Subcutaneous abdominal adipose tissue (tissue), 5 donors: ENCODE data around the gene MT3.
A peak's percentile ranks its signal among the peaks of the same experiment; 100 is the strongest.

ENCODE experiments used
- H3K27ac ChIP-seq: one replicate; pipeline ENCODE4 v1.7.0; 2013; ENCODE audit warnings: low read depth, mild to moderate bottlenecking, inconsistent platforms, low read length, moderate library complexity
- H3K27me3 ChIP-seq, 5 donors: one replicate each; pipeline ENCODE4 v1.7.0; 2013; ENCODE audit warnings: low read length in 5 of 5, inconsistent platforms in 1 of 5; ENCODE audit not compliant: control insufficient read depth in 5 of 5, insufficient read depth in 4 of 5
- H3K36me3 ChIP-seq, 5 donors: one replicate each; pipeline ENCODE4 v1.7.0; 2013; ENCODE audit warnings: low read length in 5 of 5; ENCODE audit not compliant: control insufficient read depth in 5 of 5, insufficient read depth in 5 of 5
- H3K4me1 ChIP-seq, 5 donors: one replicate each; pipeline ENCODE4 v1.7.0; 2013; ENCODE audit warnings: low read length in 5 of 5, mild to moderate bottlenecking in 3 of 5, moderate library complexity in 1 of 5; ENCODE audit not compliant: control insufficient read depth in 5 of 5, insufficient read depth in 5 of 5
- H3K4me3 ChIP-seq, 5 donors: one replicate each; pipeline ENCODE4 v1.7.0; 2013; ENCODE audit warnings: low read length in 5 of 5, low read depth in 1 of 5
- H3K9ac ChIP-seq, 5 donors: one replicate each; pipeline ENCODE4 v1.7.0; 2013; ENCODE audit warnings: low read length in 5 of 5, mild to moderate bottlenecking in 4 of 5, moderate library complexity in 3 of 5
- H3K9me3 ChIP-seq, 5 donors: one replicate each; pipeline ENCODE4 v1.7.0; 2013; ENCODE audit warnings: low read length in 5 of 5; ENCODE audit not compliant: control insufficient read depth in 5 of 5
- donor health status: healthy.
- donor health status: healthy.
- donor health status: healthy.
- donor health status: healthy.
- donor health status: healthy.

Gene MT3

DNA sequence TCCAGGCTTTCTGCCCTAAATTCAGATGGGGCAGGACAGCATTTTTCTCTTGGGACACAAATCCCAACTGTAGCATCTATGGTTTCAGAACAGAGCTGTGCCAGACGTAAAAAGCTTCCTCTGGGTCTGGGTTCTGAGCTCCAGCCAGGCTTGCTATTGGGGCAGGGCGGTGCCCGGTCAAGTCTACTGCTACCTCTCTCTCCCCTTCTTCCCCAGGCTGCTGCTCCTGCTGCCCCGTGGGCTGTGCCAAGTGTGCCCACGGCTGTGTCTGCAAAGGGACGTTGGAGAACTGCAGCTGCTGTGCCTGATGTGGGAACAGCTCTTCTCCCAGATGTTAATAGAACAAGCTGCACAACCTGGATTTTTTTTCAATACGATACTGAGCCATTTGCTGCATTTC lies 44.2 kb downstream of the MT3 start:
- Histone ChIP-seq H3K27ac (no peak overlapping the region), H3K9ac (no peak overlapping the region), H3K4me1 (peaks cover 3 to 47% (median 27%) of the 10 kb centered on the region in 5 donors), H3K4me3 (peak overlapping the region; percentile 27 to 85 (median 62)), H3K9me3 (no peaks in the 10 kb centered on the region), H3K36me3 (no peaks in the 10 kb centered on the region), H3K27me3 (peaks cover 0 to 10% (median 2%) of the 10 kb centered on the region in 5 donors)

DNA sequence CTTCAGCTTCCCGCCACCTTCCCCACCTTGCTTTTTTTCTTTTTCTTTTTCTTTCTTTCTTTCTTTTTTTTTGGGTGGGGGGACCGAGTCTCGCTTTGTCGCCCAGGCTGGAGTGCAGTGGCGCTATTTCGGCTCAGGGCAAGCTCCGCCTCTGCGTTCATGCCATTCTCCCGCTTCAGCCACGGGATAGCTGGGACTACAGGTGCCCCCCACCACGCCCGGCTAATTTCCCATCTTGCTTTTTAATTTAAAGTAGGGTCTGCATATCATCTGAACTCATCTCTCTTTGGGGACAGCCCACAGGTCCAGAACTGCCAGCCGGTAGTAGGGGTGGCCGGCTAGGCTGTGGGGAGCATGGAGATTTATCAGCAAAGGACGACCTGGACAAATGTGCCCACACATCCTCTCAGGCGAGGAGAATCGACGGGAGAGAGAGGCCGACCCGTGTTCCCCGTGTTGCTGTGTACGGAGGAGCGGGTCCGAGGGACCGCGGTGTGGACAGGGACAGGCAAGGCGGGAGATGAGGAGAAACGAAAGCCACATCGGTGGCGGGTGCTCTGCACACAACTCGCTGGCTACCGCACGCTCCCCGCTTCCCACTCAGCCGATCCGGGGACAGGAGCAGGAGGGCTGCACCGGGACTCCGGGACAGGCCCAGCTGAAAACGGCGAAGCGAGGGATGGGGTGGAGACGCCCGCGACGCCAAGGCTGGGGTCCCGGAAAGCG lies 45.5 kb downstream of the MT3 start:
- no peak overlapping the region for H3K27ac ChIP-seq
- H3K4me3 ChIP-seq = peak overlapping the region in 1 of 5 donors; percentile 26
- peaks cover 0 to 10% (median 2%) of the 10 kb centered on the region in 5 donors for H3K27me3 ChIP-seq
- H3K9me3 ChIP-seq = no peaks in the 10 kb centered on the region
- peaks cover 4 to 53% (median 37%) of the 10 kb centered on the region in 5 donors for H3K4me1 ChIP-seq
- H3K36me3 ChIP-seq = no peaks in the 10 kb centered on the region
- H3K9ac ChIP-seq = no peak overlapping the region

DNA sequence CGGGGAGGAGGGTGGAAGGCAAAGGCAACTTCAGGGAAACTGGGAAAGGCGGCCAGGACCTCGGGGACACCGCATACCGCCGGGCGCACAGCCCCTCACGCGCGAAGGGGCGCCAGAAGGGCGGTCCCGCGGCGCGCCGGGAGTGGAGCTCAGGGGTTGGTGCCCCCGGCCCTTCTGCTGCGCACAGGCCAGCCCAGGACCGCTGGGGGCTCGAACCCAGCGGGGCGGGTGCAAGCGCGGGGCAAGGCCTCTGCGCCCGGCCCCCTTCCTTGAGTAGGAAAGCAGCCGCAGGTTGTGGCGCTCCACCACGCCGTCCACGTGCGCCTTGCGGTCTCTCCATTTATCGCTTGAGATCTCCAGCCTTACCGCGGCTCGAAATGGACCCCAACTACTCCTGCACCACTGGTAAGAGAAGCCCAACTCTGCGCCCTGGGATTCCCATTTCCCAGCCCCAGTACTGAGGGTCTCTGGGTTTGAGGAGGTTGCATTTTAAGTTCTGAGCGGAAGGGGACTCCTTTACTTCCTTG lies 46.2 kb downstream of the MT3 start:
- H3K4me1 ChIP-seq = peaks cover 4 to 54% (median 37%) of the 10 kb centered on the region in 5 donors
- H3K9me3 ChIP-seq = no peaks in the 10 kb centered on the region
- no peak overlapping the region for H3K27ac ChIP-seq
- no peak overlapping the region for H3K9ac ChIP-seq
- H3K27me3 ChIP-seq = peaks cover 0 to 10% (median 2%) of the 10 kb centered on the region in 5 donors
- no peak overlapping the region for H3K4me3 ChIP-seq
- H3K36me3 ChIP-seq = no peaks in the 10 kb centered on the region

- Histone ChIP-seq H3K4me3 (no peak overlapping the region), H3K36me3 (no peaks in the 10 kb centered on the region), H3K9me3 (no peaks in the 10 kb centered on the region), H3K27me3 (peaks cover 0 to 10% (median 2%) of the 10 kb centered on the region in 5 donors), H3K27ac (no peak overlapping the region), H3K9ac (no peak overlapping the region), H3K4me1 (peaks cover 4 to 48% (median 32%) of the 10 kb centered on the region in 5 donors)
Measured at GRCh38 chr16:56636616-56637413, 47.5 kb downstream of the MT3 start.

GRCh38 chr16:56637814-56638750 lies 48.8 kb downstream of the MT3 start, which contains the start of gene MT1A:
MT1A (plus strand) TSS chr16:56638666; CDS start chr16:56638739, 73 bp downstream.
- Histone ChIP-seq H3K27ac (peak within 1 kb of the TSS; percentile 44), H3K4me1 (peaks cover 2 to 43% (median 29%) of the 10 kb centered on the region in 5 donors), H3K9ac (peak within 1 kb of the TSS in 4 of 5 donors; percentile 9 to 66 (median 42)), H3K4me3 (peak within 1 kb of the TSS; percentile 33 to 75 (median 70)), H3K9me3 (no peaks in the 10 kb centered on the region), H3K36me3 (no peaks in the 10 kb centered on the region), H3K27me3 (peaks cover 0 to 10% (median 2%) of the 10 kb centered on the region in 5 donors)

- H3K9ac ChIP-seq = peak overlapping the region in 2 of 5 donors; percentile 9 to 16
- H3K27ac ChIP-seq = peak overlapping the region; percentile 44
- peaks cover 2 to 46% (median 32%) of the 10 kb centered on the region in 5 donors for H3K4me1 ChIP-seq
- no peaks in the 10 kb centered on the region for H3K9me3 ChIP-seq
- H3K36me3 ChIP-seq = no peaks in the 10 kb centered on the region
- H3K4me3 ChIP-seq = peak overlapping the region; percentile 33 to 71 (median 69)
- peaks cover 0 to 10% (median 5%) of the 10 kb centered on the region in 5 donors for H3K27me3 ChIP-seq
Measured at GRCh38 chr16:56639045-56639444, 49.7 kb downstream of the MT3 start.

- Histone ChIP-seq H3K27me3 (peaks cover 0 to 5% (median 1%) of the 10 kb centered on the region in 5 donors), H3K9me3 (no peaks in the 10 kb centered on the region), H3K4me3 (no peak overlapping the region), H3K27ac (no peak overlapping the region), H3K36me3 (no peaks in the 10 kb centered on the region), H3K9ac (no peak overlapping the region), H3K4me1 (peaks cover 2 to 44% (median 33%) of the 10 kb centered on the region in 5 donors)
Measured at GRCh38 chr16:56640076-56640475, 50.7 kb downstream of the MT3 start.
